GM06990 (cell line): ENCODE results near the gene NT5E.
A peak's percentile ranks its signal among the peaks of the same experiment; 100 is the strongest.

Source experiments
- DNase-seq: peaks from one replicate; pipeline ENCODE4 v3.0.0-alpha.2; 2011; ENCODE audit not compliant: insufficient read length; ENCODE audit errors: extremely low read depth
- H3K27me3 ChIP-seq: replicated peaks from 2 replicates; pipeline ENCODE4 v1.6.0; 2011; ENCODE audit warnings: low read length; ENCODE audit not compliant: control insufficient read depth, insufficient read depth
- H3K36me3 ChIP-seq: 2 replicates; pipeline ENCODE4 v1.5.1; 2011; ENCODE audit warnings: low read length; ENCODE audit not compliant: control insufficient read depth, insufficient read depth
- H3K4me3 ChIP-seq: replicated peaks from 2 replicates; pipeline ENCODE4 v1.5.1; 2011; ENCODE audit warnings: low read depth, mild to moderate bottlenecking, control low read depth, low read length
- TF ChIP-seq, protein P1 (sequence below): IDR thresholded peaks from 2 replicates; pipeline ENCODE4 v1.5.1; 2011; ENCODE audit warnings: low read length, control low read depth, mild to moderate bottlenecking, inconsistent platforms; ENCODE audit not compliant: insufficient read depth, poor library complexity, severe bottlenecking

NT5E gene

DNA sequence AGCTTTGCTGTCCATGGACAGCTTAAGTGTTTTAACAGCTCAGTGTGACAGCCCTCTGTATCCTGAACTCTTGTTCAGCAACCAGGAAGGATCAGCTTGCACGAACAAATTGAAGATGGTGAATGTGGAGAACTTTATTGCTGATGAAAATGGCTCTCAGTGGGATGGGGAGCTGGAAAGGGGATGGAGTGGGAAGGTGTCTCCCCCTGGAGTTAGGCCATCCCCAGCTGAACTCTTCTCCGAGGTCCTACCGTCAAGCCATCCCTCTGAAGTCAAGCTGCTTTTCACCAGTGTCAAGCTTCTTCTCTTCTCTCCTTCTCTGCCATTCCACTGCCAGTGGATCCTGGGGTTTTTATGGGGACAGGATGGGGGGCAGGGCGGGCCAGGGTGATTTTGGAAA lies 26.6 kb downstream of the NT5E start:
- TF ChIP-seq, protein P1, sequence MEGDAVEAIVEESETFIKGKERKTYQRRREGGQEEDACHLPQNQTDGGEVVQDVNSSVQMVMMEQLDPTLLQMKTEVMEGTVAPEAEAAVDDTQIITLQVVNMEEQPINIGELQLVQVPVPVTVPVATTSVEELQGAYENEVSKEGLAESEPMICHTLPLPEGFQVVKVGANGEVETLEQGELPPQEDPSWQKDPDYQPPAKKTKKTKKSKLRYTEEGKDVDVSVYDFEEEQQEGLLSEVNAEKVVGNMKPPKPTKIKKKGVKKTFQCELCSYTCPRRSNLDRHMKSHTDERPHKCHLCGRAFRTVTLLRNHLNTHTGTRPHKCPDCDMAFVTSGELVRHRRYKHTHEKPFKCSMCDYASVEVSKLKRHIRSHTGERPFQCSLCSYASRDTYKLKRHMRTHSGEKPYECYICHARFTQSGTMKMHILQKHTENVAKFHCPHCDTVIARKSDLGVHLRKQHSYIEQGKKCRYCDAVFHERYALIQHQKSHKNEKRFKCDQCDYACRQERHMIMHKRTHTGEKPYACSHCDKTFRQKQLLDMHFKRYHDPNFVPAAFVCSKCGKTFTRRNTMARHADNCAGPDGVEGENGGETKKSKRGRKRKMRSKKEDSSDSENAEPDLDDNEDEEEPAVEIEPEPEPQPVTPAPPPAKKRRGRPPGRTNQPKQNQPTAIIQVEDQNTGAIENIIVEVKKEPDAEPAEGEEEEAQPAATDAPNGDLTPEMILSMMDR: no peak
- no peak overlapping the region for H3K4me3 ChIP-seq
- no peak for DNase-seq
- no peaks in the 10 kb centered on the region for H3K27me3 ChIP-seq
- H3K36me3 ChIP-seq: no peaks in the 10 kb centered on the region; the same call in 1 of the 2 replicates

DNA sequence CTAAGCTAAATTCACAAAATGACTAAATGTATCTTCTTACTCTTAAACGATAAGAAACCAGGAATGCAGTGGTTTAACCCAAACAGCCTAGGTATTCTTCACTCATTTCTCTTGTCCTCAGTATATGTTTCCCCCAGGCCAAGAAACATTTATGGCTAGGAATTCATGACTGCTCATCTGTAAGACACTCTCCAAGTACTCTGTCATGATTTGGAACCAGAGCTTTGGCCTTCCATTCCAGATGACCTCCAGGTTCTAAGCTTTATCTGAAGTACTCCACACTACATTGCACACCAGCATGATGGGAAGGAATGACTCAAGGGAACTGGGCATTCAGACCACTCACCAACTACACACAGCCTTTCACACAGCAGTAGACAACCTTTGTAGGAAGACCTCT lies 29.3 kb downstream of the NT5E start:
- TF ChIP-seq, protein P1: no peak
- no peaks in the 10 kb centered on the region; the same call in 1 of the 2 replicates for H3K36me3 ChIP-seq
- H3K4me3 ChIP-seq: no peak overlapping the region
- no peaks in the 10 kb centered on the region for H3K27me3 ChIP-seq
- no peak for DNase-seq

DNA sequence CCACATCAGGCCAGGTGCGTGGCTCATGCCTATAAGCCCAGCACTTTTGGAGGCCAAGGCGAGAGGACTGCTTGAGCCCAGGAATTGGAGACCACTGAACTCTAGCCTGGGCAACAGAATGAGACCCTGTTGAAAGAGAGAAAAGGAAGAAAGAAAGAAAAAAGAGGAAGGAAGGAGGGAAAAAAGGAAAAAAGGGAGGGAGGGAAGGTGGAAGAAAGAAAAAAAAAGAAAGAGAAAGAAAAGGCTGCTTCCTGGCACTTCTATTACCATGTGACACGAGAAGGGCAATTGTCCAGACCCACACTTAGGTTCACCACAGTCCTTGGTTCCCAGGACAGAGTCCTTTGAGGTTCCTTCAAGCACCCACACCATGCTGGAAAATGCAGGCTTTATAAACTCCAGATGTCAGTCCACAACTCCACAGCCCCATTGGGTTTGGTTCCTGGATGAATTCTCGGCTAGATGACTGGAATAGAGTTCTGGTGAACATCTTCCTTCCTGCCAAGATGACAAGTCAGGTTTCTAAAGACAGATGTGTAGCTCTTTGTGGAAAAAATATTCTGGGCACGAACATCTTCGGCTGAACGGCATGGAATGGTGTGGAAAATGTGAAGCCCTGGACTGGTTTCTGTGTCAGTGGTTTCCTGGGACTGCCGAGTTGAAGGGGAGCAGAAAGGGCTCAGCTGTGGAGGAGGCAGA lies 32.5 kb downstream of the NT5E start:
- no peaks in the 10 kb centered on the region; the same call in 1 of the 2 replicates for H3K36me3 ChIP-seq
- no peak overlapping the region for H3K4me3 ChIP-seq
- TF ChIP-seq, protein P1: no peak
- H3K27me3 ChIP-seq: no peaks in the 10 kb centered on the region
- no peak for DNase-seq

DNA sequence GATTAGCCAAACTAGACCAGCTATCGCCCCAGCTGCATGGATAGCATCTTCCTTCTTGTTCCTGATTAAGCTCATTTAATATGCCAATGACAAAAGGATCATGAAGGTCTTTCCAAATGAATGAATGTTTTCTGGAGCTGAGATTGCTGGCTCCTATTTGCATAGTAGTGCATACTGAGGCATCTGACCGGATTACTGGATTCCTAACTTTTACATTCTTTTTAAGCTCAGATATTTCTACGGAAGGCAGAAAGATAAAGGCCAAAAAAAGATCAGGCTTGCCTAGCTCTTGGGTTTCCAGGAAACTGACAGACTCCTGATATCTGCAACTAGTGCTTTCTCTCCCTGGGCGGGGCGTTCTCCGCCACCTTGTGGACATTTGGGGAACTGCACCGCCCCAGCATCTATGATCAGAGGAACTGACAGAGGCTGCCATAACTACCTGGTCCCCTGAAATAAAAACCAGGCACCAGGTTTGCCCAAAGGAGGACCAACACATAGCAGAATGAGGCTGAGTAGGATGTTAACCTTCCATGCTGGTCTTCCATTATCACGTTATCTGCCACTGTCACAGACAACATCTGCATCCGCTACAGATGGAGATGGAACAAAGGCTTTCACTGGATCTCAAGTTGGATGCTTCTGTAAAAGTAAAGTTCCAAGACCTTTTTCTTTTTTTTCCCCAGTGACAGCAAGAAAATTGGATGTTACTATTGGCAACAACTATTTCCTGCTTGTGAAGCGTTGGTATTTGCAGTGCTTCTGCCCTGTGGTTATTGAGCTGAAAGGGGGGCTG lies 33.2 kb downstream of the NT5E start:
- TF ChIP-seq, protein P1: peak; percentile 99
- no peaks in the 10 kb centered on the region; the same call in 1 of the 2 replicates for H3K36me3 ChIP-seq
- no peaks in the 10 kb centered on the region for H3K27me3 ChIP-seq
- H3K4me3 ChIP-seq: no peak overlapping the region
- peak; percentile 65 for DNase-seq

DNA sequence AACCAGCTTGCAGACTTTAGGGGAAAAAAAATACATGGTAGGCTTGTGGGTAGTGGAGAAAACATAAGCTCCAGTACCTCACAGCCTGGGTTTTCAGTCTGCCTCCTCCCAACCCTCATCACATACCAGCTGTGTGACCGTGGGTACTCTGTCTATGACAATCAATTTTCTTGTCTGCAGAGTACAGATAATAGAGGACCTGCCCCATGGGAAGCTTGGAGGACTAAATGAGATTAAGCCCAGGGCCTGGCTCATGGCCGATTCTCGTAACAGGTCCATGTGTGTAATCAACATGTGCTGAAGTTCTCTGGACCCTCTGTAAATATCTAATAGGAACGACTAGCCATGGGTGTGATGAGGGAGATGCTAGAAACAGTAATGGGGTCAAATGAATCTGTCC lies 34.0 kb downstream of the NT5E start:
- H3K36me3 ChIP-seq: no peaks in the 10 kb centered on the region
- TF ChIP-seq, protein P1: no peak
- no peak overlapping the region for H3K4me3 ChIP-seq
- no peaks in the 10 kb centered on the region for H3K27me3 ChIP-seq
- no peak for DNase-seq
